ENCODE data around the gene IRF8.
A peak's percentile ranks its signal among the peaks of the same experiment; 100 is the strongest.

The IRF8 gene

GRCh38 chr16:85958731-85959130 is 59.8 kb downstream of the IRF8 start:
- no peak for DNase-seq (ENCODE audit: low spot score)

- no peak for DNase-seq (ENCODE audit: low spot score)
Measured at GRCh38 chr16:85959686-85960085, 60.7 kb downstream of the IRF8 start.

- no peak for DNase-seq (ENCODE audit: low spot score)
Measured at GRCh38 chr16:85960486-85961046, 61.6 kb downstream of the IRF8 start.

GRCh38 chr16:85961988-85962915 is 63.3 kb downstream of the IRF8 start:
- no peak for DNase-seq (ENCODE audit: low spot score)

- no peak for DNase-seq (ENCODE audit: low spot score)
Measured at GRCh38 chr16:85963753-85964285, 64.9 kb downstream of the IRF8 start.

GRCh38 chr16:85965125-85965524 is 66.2 kb downstream of the IRF8 start:
- no peak for DNase-seq (ENCODE audit: low spot score)

GRCh38 chr16:85967111-85967510 is 68.1 kb downstream of the IRF8 start:
- no peak for DNase-seq (ENCODE audit: low spot score)

GRCh38 chr16:85968041-85968920 is 69.3 kb downstream of the IRF8 start:
- DNase-seq (ENCODE audit: low spot score) = no peak

- DNase-seq (ENCODE audit: low spot score) = peak; percentile 50
Measured at GRCh38 chr16:85969159-85969558, 70.2 kb downstream of the IRF8 start.

GRCh38 chr16:85969591-85969990 is 70.6 kb downstream of the IRF8 start:
- DNase-seq (ENCODE audit: low spot score) = no peak

- no peak for DNase-seq (ENCODE audit: low spot score)
Measured at GRCh38 chr16:85970016-85970733, 71.2 kb downstream of the IRF8 start.

- no peak for DNase-seq (ENCODE audit: low spot score)
Measured at GRCh38 chr16:85970738-85971137, 71.8 kb downstream of the IRF8 start.
